Measurements from ENCODE around the gene KCNA2.

Gene KCNA2

DNA sequence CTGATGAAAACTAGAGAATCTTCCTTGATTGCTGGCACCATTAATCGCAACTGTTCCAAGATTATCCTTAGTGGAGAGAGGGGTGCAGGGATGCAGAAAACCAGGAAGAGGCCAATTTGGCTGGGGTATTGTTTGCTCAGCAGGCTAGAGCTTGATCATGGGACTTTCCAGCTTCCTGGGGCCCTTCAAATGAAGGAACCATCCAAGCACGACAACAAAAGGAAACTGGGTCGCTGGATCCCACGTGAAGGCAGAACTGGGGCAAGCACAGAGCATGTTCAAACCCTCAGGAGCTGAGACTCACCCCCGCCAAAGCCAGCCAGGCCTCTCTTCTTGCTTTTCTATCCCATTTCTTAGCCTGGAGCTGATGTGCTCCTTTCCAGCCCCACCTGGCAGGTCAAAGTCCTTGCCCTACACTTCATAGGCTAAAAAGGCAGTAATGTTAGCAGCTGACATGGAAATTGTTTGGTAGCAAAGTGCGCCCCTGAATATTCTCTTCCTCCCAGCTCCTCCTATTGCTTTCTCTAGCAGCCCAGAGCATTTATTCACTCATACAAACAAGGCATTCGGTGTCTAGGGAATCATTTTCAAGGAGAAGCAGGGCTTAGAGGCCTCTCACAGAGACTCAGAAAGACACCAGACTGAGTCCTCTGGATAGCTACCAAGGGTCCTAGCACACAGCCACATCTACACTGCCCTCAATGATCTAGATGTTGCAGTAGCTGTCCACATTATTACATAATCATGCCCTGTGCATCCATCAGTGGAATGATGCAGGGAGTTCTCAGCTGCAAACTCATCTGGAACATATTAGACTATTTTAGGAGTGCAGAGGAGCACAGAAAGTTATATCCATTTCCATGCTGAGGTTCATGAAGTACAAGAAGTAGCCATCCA, 11.5 kb downstream of the KCNA2 start:
- H3K27ac ChIP-seq (replicated peaks): no peak overlapping the region
- H3K4me3 ChIP-seq (replicated peaks; ENCODE audit: insufficient read depth, low read length): no peak overlapping the region
- no peak for DNase-seq (ENCODE audit: low read depth in 1 of 2, low spot score in 1 of 2)
- no peak for TF ChIP-seq CTCF (IDR thresholded peaks at IDR 0.05; ENCODE audit: insufficient read depth, low read length)
- TF ChIP-seq POLR2AphosphoS5 (IDR thresholded peaks at IDR 0.05; ENCODE audit: low read depth): no peak
- TF ChIP-seq REST (IDR thresholded peaks at IDR 0.05; ENCODE audit: insufficient replicate concordance, low read depth): no peak
- no peak for TF ChIP-seq SPI1 (IDR thresholded peaks at IDR 0.05; ENCODE audit: borderline replicate concordance, low read depth)
- no peak for TF ChIP-seq GABPA (IDR thresholded peaks at IDR 0.05; ENCODE audit: low read depth)
- peaks cover 6% of the 10 kb centered on the region for H3K27me3 ChIP-seq (ENCODE audit: insufficient read depth, poor library complexity, severe bottlenecking)

- Histone ChIP-seq H3K4me3 (replicated peaks; ENCODE audit: insufficient read depth, low read length) (no peak overlapping the region), H3K27me3 (ENCODE audit: insufficient read depth, poor library complexity, severe bottlenecking) (peaks cover 6% of the 10 kb centered on the region), H3K27ac (replicated peaks) (no peak overlapping the region)
- no peak for DNase-seq (ENCODE audit: low read depth in 1 of 2, low spot score in 1 of 2)
- no peak for TF ChIP-seq CTCF (IDR thresholded peaks at IDR 0.05; ENCODE audit: insufficient read depth, low read length)
- TF ChIP-seq GABPA (IDR thresholded peaks at IDR 0.05; ENCODE audit: low read depth): no peak
- TF ChIP-seq SPI1 (IDR thresholded peaks at IDR 0.05; ENCODE audit: borderline replicate concordance, low read depth): no peak
- no peak for TF ChIP-seq REST (IDR thresholded peaks at IDR 0.05; ENCODE audit: insufficient replicate concordance, low read depth)
- no peak for TF ChIP-seq POLR2AphosphoS5 (IDR thresholded peaks at IDR 0.05; ENCODE audit: low read depth)
Measured at GRCh38 chr1:110593902-110594301, 12.3 kb downstream of the KCNA2 start.

- DNase-seq (ENCODE audit: low read depth in 1 of 2, low spot score in 1 of 2): no peak
- Histone ChIP-seq H3K4me3 (replicated peaks; ENCODE audit: insufficient read depth, low read length) (no peak overlapping the region), H3K27ac (replicated peaks) (no peak overlapping the region), H3K27me3 (ENCODE audit: insufficient read depth, poor library complexity, severe bottlenecking) (peaks cover 6% of the 10 kb centered on the region)
- TF ChIP-seq POLR2AphosphoS5 (IDR thresholded peaks at IDR 0.05; ENCODE audit: low read depth) (no peak), CTCF (IDR thresholded peaks at IDR 0.05; ENCODE audit: insufficient read depth, low read length) (no peak), REST (IDR thresholded peaks at IDR 0.05; ENCODE audit: insufficient replicate concordance, low read depth) (no peak), SPI1 (IDR thresholded peaks at IDR 0.05; ENCODE audit: borderline replicate concordance, low read depth) (no peak), GABPA (IDR thresholded peaks at IDR 0.05; ENCODE audit: low read depth) (no peak)
Measured at GRCh38 chr1:110591956-110592355, 14.2 kb downstream of the KCNA2 start.

All from HL-60 (cell line).